ENCODE results near the gene UBAP1.

- TF ChIP-seq CTCF (IDR thresholded peaks at IDR 0.05 in 2 of 3, conservative IDR thresholded peaks at IDR 0.05 in 1 of 3; ENCODE audit: borderline replicate concordance in 1 of 3, insufficient read depth in 1 of 3, low read depth in 2 of 3, low read length in 2 of 3), result no peak
- no peak for TF ChIP-seq RAD21 (IDR thresholded peaks at IDR 0.05; ENCODE audit: low read depth)
- TF ChIP-seq EZH2 (IDR thresholded peaks at IDR 0.05), result no peak
- TF ChIP-seq POLR2AphosphoS5 (IDR thresholded peaks at IDR 0.05; ENCODE audit: low read depth, low read length), result no peak
- TF ChIP-seq YY1 (IDR thresholded peaks at IDR 0.05; ENCODE audit: extremely low read depth, insufficient replicate concordance, low read depth, low read length), result no peak
- TF ChIP-seq CEBPB (IDR thresholded peaks at IDR 0.05; ENCODE audit: low read depth), result no peak
- no peak for TF ChIP-seq SP1 (IDR thresholded peaks at IDR 0.05; ENCODE audit: low read depth)
- TF ChIP-seq JUND (IDR thresholded peaks at IDR 0.05), result no peak
- TF ChIP-seq POLR2A (IDR thresholded peaks at IDR 0.05; ENCODE audit: borderline replicate concordance, extremely low read depth, insufficient read depth, insufficient read length), result no peak
- no peak for TF ChIP-seq ZNF274 (IDR thresholded peaks at IDR 0.05; ENCODE audit: low read depth, low read length)
- no peak for TF ChIP-seq EZH2phosphoT487 (IDR thresholded peaks at IDR 0.05; ENCODE audit: borderline replicate concordance)
Observed at GRCh38 chr9:34200092-34200491, 21.2 kb downstream of the UBAP1 start.

Data from HCT116 (cell line).